ENCODE measurements around the gene OAT. TPM values are rescaled to one million over a fixed set of nuclear protein-coding genes. Genes with fewer than 3 reads are reported as not detected.

The OAT gene
- total RNA-seq, 6 experiments from 2014 or later = 5.2 to 43.8 (median 20.1) TPM

GRCh38 chr10:124349231-124349995, 69.3 kb downstream of the OAT start:
- intact Hi-C loops (cut with DNase I) = no loop called here
- Histone ChIP-seq H3K4me1 (peaks cover 0 to 7% (median under 1%) of the 10 kb centered on the region in 4 donors), H3K36me3 (no peaks in the 10 kb centered on the region), H3K27me3 (no peaks in the 10 kb centered on the region), H3K4me3 (no peak overlapping the region), H3K27ac (no peak overlapping the region), H3K9me3 (no peaks in the 10 kb centered on the region)
- DNase-seq (no peak), ATAC-seq (peak in 1 of 4 donors; percentile 27)
- WGBS (ENCODE audit: insufficient coverage, low coverage, low lambda C conversion rate, missing lambda C conversion rate) = 80% methylated on average over 3 of the region's 16 CpGs
- TF ChIP-seq POLR2A (IDR thresholded peaks at IDR 0.05) = no peak
- no peak for TF ChIP-seq CTCF (IDR thresholded peaks at IDR 0.05)

GRCh38 chr10:124348801-124349200, 69.9 kb downstream of the OAT start:
- 59% methylated on average over 6 of the region's 8 CpGs for WGBS (ENCODE audit: insufficient coverage, low coverage, low lambda C conversion rate, missing lambda C conversion rate)
- DNase-seq = peak in 1 of 3 donors; percentile 38
- no peaks in the 10 kb centered on the region for H3K36me3 ChIP-seq
- H3K4me3 ChIP-seq = no peak overlapping the region
- peaks cover 0 to 4% (median 0%) of the 10 kb centered on the region in 4 donors for H3K4me1 ChIP-seq
- peak in 2 of 4 donors; percentile 22 to 30 for ATAC-seq
- no peak overlapping the region for H3K27ac ChIP-seq
- no peaks in the 10 kb centered on the region for H3K27me3 ChIP-seq
- intact Hi-C loops (cut with DNase I) = no loop called here
- no peak for TF ChIP-seq CTCF (IDR thresholded peaks at IDR 0.05)
- TF ChIP-seq POLR2A (IDR thresholded peaks at IDR 0.05) = no peak
- no peaks in the 10 kb centered on the region for H3K9me3 ChIP-seq

GRCh38 chr10:124347956-124348355, 70.8 kb downstream of the OAT start:
- Histone ChIP-seq H3K9me3 (no peaks in the 10 kb centered on the region), H3K4me1 (peaks cover 0 to 4% (median 0%) of the 10 kb centered on the region in 4 donors), H3K36me3 (no peaks in the 10 kb centered on the region), H3K27me3 (no peaks in the 10 kb centered on the region), H3K27ac (no peak overlapping the region), H3K4me3 (no peak overlapping the region)
- no peak for ATAC-seq
- intact Hi-C loops (cut with DNase I) = no loop called here
- TF ChIP-seq POLR2A (IDR thresholded peaks at IDR 0.05) (no peak), CTCF (IDR thresholded peaks at IDR 0.05) (no peak)
- 60% methylated on average over 8 of the region's 13 CpGs for WGBS (ENCODE audit: insufficient coverage, low coverage, low lambda C conversion rate, missing lambda C conversion rate)
- peak in 1 of 3 donors; percentile 23 for DNase-seq

Other genes with a start within 250 kb of the OAT start
- gene NKX1-2, start 31.1 kb upstream of the OAT start, total RNA-seq = not detected
- 10 to 100 TPM; 19.3 to 56.3 (median 36.3) TPM for gene LHPP, start 42.9 kb upstream of the OAT start, total RNA-seq